Activated T-cell treated with anti-CD3 and anti-CD28 coated beads, Interleukin-2, amount 50 U/mL, for 72 hours (primary cell): Measurements from ENCODE around the gene PTPRT. TPM values are rescaled to one million over a fixed set of nuclear protein-coding genes. Genes with fewer than 3 reads are reported as not detected.

ENCODE experiments used
- ATAC-seq, 2 donors: fragments of 150-1000 bp; cut with Tn5 transposase; replicated peaks in 1 of 2; 2 replicates each; pipeline ENCODE4 v1.10.0; 2021; ENCODE audit warnings: moderate library complexity in 2 of 2, mild to moderate bottlenecking in 1 of 2
- DNase-seq, 2 donors: peaks; one replicate each; pipeline ENCODE4 v3.0.0; 2021 to 2022; ENCODE audit warnings: mixed read lengths in 1 of 2
- H3K27ac Mint-ChIP-seq: one replicate; pipeline ENCODE4 v1.8.0; 2022; ENCODE audit warnings: mild to moderate bottlenecking, moderate library complexity, mixed read lengths
- H3K27me3 Mint-ChIP-seq: one replicate; pipeline ENCODE4 v1.8.0; 2022; ENCODE audit warnings: low read depth, mixed read lengths
- H3K36me3 Mint-ChIP-seq, 2 donors: one replicate each; pipeline ENCODE4 v1.8.0; 2022; ENCODE audit warnings: mixed read lengths in 2 of 2, mild to moderate bottlenecking in 1 of 2; ENCODE audit not compliant: insufficient read depth in 2 of 2
- H3K4me1 Mint-ChIP-seq: one replicate; pipeline ENCODE4 v1.8.0; 2022; ENCODE audit warnings: low read depth, mixed read lengths
- H3K4me3 Mint-ChIP-seq, 2 donors: one replicate each; pipeline ENCODE4 v1.8.0; 2022; ENCODE audit warnings: mild to moderate bottlenecking in 2 of 2, mixed read lengths in 2 of 2, moderate library complexity in 2 of 2
- H3K9me3 Mint-ChIP-seq, 2 donors: one replicate each; pipeline ENCODE4 v1.8.0; 2022; ENCODE audit warnings: mixed read lengths in 2 of 2
- total RNA-seq, 2 donors: library from RNA; stranded (reverse); gene quantifications; one replicate each; pipeline ENCODE4 v1.2.3, GENCODE V29; 2022

Gene PTPRT
- total RNA-seq, 2 donors from 2014 or later, result not detected

DNA sequence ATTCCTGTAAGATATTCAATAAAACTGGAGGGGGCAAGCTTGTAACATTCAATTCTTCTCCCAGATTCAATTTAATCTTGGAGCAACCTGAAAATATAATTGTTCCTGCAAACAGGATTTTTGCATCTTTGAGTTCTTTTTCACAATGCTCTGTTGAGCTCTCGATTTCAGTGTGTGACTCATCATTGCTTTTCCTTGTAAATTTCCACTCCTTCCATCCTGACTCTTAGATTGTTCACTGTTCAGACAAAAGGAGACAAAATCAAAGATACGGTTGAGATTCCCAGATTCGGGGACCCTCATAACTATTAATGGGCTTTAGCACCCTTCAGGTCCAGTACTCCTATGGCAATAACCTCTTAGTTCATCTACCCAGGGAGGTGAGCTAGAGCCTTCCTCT, 999.6 kb downstream of the PTPRT start:
- H3K27ac Mint-ChIP-seq, result no peak overlapping the region
- no peak overlapping the region for H3K4me3 Mint-ChIP-seq
- no peaks in the 10 kb centered on the region for H3K4me1 Mint-ChIP-seq
- ATAC-seq (no peak), DNase-seq (no peak)
- H3K9me3 Mint-ChIP-seq, result peaks cover 3 to 12% of the 10 kb centered on the region in 2 donors
- H3K27me3 Mint-ChIP-seq, result no peaks in the 10 kb centered on the region
- H3K36me3 Mint-ChIP-seq, result no peaks in the 10 kb centered on the region

DNA sequence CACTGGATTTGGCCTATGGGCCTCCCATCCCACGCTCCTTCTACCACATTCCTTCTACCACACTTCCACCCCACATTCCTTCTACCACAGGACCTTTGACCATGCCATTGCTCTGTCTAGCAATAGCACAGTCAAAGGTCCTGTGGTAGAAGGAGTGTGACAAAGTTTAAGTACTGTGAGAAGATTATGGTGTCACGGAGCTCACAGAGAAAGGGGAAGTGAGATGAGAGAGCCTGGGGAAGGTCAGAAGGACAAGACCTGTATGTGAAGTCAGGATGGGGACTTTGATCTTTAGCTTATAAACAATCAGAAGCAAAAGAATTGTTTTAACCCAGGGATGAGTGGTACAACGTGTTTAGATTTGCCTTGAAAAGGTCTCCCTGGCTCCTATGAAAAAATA, 1003.4 kb downstream of the PTPRT start:
- H3K36me3 Mint-ChIP-seq, result no peaks in the 10 kb centered on the region
- no peak for ATAC-seq

DNA sequence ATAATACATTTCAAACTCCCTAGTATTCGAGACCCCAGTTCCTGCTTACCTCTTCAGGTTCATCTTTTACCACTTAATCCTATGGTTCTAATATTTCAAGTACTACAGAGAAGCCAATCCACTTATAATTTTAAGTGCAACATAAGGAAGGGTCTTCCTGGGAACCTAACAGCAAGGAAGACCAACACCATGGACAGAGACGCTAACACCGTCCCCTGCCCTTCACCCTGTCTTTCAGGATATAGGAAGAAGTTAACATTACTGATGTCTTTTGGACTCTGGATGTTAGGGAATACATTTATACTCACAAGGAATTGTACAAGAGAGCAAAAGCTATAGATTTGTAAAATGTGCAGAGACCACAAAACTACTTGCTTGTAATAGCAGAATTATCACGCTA, 1006.6 kb downstream of the PTPRT start:
- no peaks in the 10 kb centered on the region for H3K4me1 Mint-ChIP-seq
- H3K36me3 Mint-ChIP-seq, result no peaks in the 10 kb centered on the region
- no peaks in the 10 kb centered on the region for H3K27me3 Mint-ChIP-seq
- ATAC-seq (no peak), DNase-seq (no peak)
- H3K27ac Mint-ChIP-seq, result no peak overlapping the region
- peaks cover 2 to 18% of the 10 kb centered on the region in 2 donors for H3K9me3 Mint-ChIP-seq
- no peak overlapping the region for H3K4me3 Mint-ChIP-seq

More for the DNA sequence above, 1003.4 kb downstream of the PTPRT start:
- Mint-ChIP-seq H3K4me1 (no peaks in the 10 kb centered on the region), H3K9me3 (peaks cover 5 to 20% of the 10 kb centered on the region in 2 donors), H3K4me3 (no peak overlapping the region), H3K27ac (no peak overlapping the region), H3K27me3 (no peaks in the 10 kb centered on the region)
- no peak for DNase-seq

DNA sequence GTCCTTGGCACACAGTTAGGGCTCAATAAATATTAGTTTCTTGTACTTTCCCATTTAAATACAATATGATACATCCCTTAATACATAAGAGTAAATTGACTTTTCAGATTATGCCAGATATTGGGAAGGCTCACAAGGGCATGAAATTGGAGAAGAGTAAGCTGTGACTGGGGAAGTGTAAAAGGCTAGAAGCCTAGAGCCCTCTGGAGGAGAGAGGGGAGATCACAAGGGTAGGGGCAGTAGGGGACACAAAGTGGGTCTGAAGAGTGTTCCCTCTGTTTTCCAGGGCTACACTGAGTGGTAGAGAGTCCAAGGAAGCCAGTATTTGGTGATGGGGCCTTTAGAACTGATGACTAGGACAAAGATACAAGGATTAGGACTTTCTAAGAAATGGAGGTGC, 1008.6 kb downstream of the PTPRT start:
- H3K27me3 Mint-ChIP-seq, result no peaks in the 10 kb centered on the region
- no peak for ATAC-seq
- H3K36me3 Mint-ChIP-seq, result no peaks in the 10 kb centered on the region
- H3K4me3 Mint-ChIP-seq, result no peak overlapping the region
- peaks cover 2 to 14% of the 10 kb centered on the region in 2 donors for H3K9me3 Mint-ChIP-seq
- H3K27ac Mint-ChIP-seq, result no peak overlapping the region
- H3K4me1 Mint-ChIP-seq, result no peaks in the 10 kb centered on the region
- no peak for DNase-seq

DNA sequence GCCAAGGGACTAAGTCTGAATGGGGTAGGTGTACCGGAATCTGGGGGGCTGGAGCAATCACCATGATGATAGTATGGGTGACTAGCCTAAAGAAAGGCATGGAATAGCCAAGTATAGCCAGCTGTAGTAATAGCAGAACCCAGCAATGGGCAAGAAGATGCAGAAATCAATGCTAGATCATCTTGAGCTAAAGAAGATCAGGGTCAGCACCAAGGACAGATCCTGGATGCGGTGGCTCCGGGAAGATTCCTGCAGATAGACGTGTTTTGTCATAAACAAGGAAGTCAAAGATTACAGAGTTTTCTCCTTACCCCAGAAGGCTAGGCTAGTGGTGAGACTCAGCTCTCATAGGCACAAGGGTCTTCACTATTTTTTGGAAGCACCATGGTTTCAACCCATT, 1009.9 kb downstream of the PTPRT start:
- Mint-ChIP-seq H3K4me3 (no peak overlapping the region), H3K36me3 (no peaks in the 10 kb centered on the region), H3K9me3 (peaks cover 2 to 9% of the 10 kb centered on the region in 2 donors), H3K27me3 (no peaks in the 10 kb centered on the region), H3K4me1 (no peaks in the 10 kb centered on the region), H3K27ac (no peak overlapping the region)
- no peak for ATAC-seq
- no peak for DNase-seq

DNA sequence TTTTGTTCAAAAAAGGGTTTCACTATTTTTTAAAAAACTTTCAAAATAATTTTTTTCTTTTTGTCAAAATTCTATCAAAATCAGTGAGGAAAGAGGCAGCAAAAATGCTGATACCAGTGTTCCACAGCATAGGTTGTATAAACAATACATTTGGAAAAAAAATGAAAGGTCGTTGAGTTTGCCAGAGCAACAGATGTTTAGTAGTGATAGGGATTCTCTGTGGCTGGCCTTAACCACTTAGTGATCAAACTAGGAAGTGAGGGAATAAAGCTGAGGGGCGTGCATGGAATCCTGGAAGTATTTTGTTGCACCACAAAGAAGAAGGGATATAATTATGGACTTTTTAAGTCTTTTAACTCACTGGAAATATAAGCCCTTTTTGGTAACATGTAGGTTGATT, 1016.3 kb downstream of the PTPRT start:
- ATAC-seq (no peak), DNase-seq (no peak)
- Mint-ChIP-seq H3K9me3 (peaks cover 2% of the 10 kb centered on the region in 2 donors), H3K4me3 (no peak overlapping the region), H3K4me1 (no peaks in the 10 kb centered on the region), H3K27ac (no peak overlapping the region), H3K27me3 (no peaks in the 10 kb centered on the region), H3K36me3 (no peaks in the 10 kb centered on the region)

DNA sequence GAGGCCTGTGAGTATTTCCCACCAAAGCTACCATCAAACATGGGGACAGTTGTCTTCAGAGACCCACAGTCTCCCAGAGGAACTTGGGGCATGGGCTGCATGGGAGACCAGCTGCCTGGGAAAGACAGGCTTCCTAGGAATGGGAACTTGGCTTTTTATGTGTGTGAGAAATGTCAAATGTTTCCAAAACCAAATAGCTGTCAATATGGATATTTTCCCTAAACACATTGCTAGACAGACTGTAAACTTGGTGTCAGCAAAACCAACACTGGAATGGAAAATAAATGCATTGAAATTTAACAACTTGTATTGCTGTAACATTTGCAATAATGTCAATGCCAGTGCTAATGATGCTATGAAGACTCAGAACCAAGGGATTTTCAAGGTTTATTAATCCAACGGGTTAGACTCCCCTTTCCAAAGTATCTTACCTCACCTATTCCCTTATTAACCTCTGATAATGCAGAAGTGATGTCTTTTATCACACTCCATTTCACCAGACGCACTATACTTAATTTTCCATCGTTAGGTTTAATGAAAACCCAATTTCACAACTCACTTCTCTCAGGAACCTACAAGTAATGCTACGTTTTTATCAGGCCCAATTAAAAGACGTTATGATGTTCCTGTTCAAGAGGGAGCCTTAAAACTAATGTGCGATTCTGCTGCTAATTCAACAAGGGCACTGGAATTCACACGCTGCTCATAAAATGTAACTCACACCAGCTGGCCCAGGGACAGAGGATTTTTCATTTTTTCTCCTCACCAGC, 1025.4 kb downstream of the PTPRT start:
- ATAC-seq (no peak), DNase-seq (no peak)
- no peaks in the 10 kb centered on the region for H3K4me1 Mint-ChIP-seq
- H3K4me3 Mint-ChIP-seq, result no peak overlapping the region
- peaks cover 2 to 4% of the 10 kb centered on the region in 2 donors for H3K9me3 Mint-ChIP-seq
- H3K27ac Mint-ChIP-seq, result no peak overlapping the region
- H3K36me3 Mint-ChIP-seq, result no peaks in the 10 kb centered on the region
- H3K27me3 Mint-ChIP-seq, result no peaks in the 10 kb centered on the region

DNA sequence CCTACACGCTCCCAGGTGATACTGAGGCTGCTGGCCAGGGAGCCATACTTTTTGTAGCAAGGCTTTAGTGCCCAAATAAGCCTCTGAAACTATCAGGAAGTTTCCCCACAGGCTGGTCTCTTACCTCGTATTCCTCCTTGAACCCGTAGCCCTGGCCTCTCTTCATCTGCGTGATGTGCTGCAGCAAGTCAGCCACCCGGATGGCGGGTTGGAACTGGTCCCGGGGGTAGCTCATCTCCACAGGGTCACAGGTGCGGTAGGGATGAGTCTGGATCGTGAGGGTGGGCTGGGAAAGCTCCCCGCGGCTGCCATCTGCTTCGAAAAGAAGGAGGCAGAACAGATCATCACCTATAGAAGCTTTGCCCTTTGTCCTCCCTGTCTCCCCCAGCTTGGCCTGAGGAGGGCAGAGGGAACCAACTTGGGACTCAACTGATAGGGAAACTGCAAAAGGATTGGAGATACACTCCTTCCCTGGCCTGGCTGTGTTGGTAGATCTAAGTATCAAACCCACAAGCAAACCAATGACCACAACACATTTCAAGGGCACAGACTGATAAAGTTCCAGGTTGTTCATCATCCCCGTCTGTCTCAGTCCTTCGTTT, 1028.4 kb downstream of the PTPRT start:
- H3K36me3 Mint-ChIP-seq, result no peaks in the 10 kb centered on the region
- H3K4me1 Mint-ChIP-seq, result no peaks in the 10 kb centered on the region
- no peak overlapping the region for H3K4me3 Mint-ChIP-seq
- ATAC-seq (no peak), DNase-seq (no peak)
- peaks cover 0 to 3% of the 10 kb centered on the region in 2 donors for H3K9me3 Mint-ChIP-seq
- H3K27me3 Mint-ChIP-seq, result no peaks in the 10 kb centered on the region
- no peak overlapping the region for H3K27ac Mint-ChIP-seq

DNA sequence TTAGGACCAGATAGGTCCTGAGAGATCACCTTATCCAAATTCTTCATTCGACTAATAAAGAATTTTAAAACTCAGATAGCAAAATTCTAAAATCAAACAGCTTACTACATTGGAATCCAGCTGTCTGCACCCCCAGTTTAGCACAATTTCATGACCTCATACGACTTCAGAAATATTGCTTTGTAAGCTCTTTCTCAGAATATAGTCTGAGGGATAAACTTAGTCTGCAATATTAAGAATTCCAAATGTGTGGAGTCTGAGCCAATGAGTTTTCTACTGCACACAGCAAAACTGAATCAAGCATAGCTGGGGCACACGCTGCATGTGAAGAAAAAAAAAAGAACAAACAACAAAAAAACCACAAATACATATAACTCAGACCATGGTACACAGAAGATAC, 1029.9 kb downstream of the PTPRT start:
- Mint-ChIP-seq H3K27me3 (no peaks in the 10 kb centered on the region), H3K4me1 (no peaks in the 10 kb centered on the region), H3K9me3 (peaks cover 2 to 5% of the 10 kb centered on the region in 2 donors), H3K27ac (no peak overlapping the region), H3K4me3 (no peak overlapping the region), H3K36me3 (no peaks in the 10 kb centered on the region)
- no peak for DNase-seq
- no peak for ATAC-seq

DNA sequence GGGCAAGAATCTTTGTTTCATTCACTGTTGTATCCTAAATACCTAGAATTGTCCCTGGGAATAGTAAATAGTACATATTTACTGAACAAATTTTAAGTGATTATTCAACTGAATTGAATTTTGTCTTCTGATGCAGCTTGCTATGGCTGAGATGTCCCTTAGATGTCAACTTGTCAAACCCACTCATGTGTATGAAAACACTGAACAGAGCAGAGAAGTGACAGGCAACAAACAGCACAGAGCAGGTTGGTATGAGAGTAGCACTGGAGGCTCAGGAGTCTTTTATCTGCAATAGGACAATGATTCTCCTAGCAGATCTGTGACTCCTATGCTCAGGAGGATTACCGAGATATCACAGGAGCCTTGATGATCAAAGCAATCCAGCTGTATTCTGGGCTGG, 1031.4 kb downstream of the PTPRT start:
- Mint-ChIP-seq H3K4me3 (no peak overlapping the region), H3K9me3 (peaks cover 2 to 5% of the 10 kb centered on the region in 2 donors)

DNA sequence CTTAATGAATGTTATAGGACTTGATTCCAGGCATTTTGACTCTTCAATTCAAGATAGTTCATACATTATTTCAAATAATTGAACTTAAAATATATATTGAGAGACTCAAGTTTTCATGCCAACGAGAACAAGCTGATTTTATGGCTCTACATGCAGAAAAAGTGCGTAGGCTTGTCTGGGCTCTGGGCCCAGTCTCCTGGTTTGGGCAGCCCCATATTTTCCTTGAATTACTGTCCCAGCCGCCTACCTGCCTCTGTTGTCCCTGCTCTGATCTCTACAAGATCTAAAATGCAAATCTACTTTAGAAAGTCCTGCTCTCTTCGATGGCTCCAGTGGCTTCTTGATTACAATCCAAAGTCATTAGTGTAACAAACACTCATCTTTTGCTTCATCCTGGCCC, 1034.1 kb downstream of the PTPRT start:
- Mint-ChIP-seq H3K27me3 (no peaks in the 10 kb centered on the region), H3K27ac (no peak overlapping the region), H3K9me3 (peaks cover 2 to 9% of the 10 kb centered on the region in 2 donors), H3K36me3 (no peaks in the 10 kb centered on the region), H3K4me3 (no peak overlapping the region), H3K4me1 (no peaks in the 10 kb centered on the region)
- DNase-seq (no peak), ATAC-seq (no peak)

More for the DNA sequence above, 1031.4 kb downstream of the PTPRT start:
- H3K36me3 Mint-ChIP-seq, result no peaks in the 10 kb centered on the region
- DNase-seq, result no peak
- H3K4me1 Mint-ChIP-seq, result no peaks in the 10 kb centered on the region
- H3K27ac Mint-ChIP-seq, result no peak overlapping the region
- no peaks in the 10 kb centered on the region for H3K27me3 Mint-ChIP-seq
- no peak for ATAC-seq

DNA sequence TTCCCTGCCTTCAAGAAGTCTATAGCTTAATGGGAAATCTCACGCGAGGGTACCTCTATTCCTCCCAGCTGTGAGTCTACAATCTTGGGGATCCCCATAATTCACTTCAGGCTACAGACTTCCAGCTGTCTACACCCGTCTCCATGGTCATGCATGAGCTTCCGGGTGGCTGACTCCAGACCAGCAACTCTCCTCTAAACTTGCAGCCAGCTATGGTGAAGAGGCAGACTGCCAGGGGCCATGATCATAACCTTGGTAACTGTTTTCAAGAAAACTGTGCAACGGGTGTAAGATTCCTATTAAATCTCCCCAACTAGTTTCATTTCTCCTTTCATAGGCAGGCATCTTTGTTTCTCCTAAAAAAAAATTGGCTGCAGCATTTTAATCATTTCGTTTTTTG, 1037.1 kb downstream of the PTPRT start:
- no peak for DNase-seq
- Mint-ChIP-seq H3K27me3 (no peaks in the 10 kb centered on the region), H3K4me1 (no peaks in the 10 kb centered on the region), H3K4me3 (no peak overlapping the region), H3K9me3 (peaks cover 2 to 12% of the 10 kb centered on the region in 2 donors), H3K36me3 (no peaks in the 10 kb centered on the region), H3K27ac (no peak overlapping the region)
- no peak for ATAC-seq

DNA sequence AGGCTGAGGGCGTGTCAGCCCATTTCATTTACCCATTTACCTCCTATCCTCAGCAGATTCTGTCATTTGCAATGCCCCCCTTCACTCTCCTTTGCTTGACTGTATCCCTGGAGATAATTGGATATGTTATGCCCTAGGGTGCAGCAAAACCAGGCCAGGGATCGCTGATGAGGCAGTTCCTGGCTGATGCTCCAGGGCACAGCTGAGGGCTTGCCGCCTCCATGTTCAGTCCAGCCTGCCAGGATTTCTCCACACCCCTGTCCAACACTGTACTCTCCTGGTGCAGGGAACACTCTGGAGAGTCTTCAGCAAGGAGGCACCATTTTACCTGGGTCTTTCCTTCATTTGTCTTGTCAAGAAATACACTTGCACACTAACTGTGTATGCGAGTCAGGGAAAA, 1039.5 kb downstream of the PTPRT start:
- Mint-ChIP-seq H3K36me3 (no peaks in the 10 kb centered on the region), H3K4me3 (no peak overlapping the region), H3K27me3 (no peaks in the 10 kb centered on the region), H3K4me1 (no peaks in the 10 kb centered on the region), H3K9me3 (peaks cover 0 to 9% of the 10 kb centered on the region in 2 donors), H3K27ac (no peak overlapping the region)
- ATAC-seq (no peak), DNase-seq (no peak)

DNA sequence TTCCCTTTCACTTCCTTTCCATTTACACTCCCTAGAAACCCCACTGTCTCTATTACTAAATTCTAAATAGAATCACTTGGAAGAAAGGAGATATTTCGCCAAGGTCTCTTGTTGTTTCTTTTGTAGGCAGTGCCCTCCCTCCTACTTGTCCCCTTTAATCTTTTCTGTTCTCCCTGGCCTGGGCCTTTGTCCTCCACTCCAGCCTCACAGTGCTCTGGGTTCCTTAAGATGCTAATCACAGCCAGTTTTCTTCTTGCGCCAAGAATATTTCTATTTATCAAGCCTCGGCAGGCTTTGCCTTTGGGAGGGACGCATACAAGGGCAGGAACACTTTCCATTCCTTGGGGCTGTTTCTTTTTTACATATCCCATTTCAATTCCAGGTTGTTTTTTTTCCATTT, 1051.0 kb downstream of the PTPRT start:
- H3K36me3 Mint-ChIP-seq, result no peaks in the 10 kb centered on the region
- ATAC-seq (no peak), DNase-seq (no peak)
- H3K4me1 Mint-ChIP-seq, result no peaks in the 10 kb centered on the region
- peaks cover 3 to 6% of the 10 kb centered on the region in 2 donors for H3K9me3 Mint-ChIP-seq
- H3K27me3 Mint-ChIP-seq, result no peaks in the 10 kb centered on the region
- H3K27ac Mint-ChIP-seq, result no peak overlapping the region
- no peak overlapping the region for H3K4me3 Mint-ChIP-seq
